Hepatocyte (in vitro differentiated cells): Measurements from ENCODE around the gene PTPRK. TPM values are rescaled to one million over a fixed set of nuclear protein-coding genes. Genes with fewer than 3 reads are reported as not detected.

Experiments
- DNase-seq: peaks from one replicate; pipeline ENCODE4 v3.0.0-alpha.2; 2016; ENCODE audit warnings: low spot score
- H2AFZ ChIP-seq: fragments of 200-600 bp; sonication (generic); 2 replicates; pipeline ENCODE4 v1.6.0; 2016; ENCODE audit warnings: antibody characterized with exemption, mild to moderate bottlenecking
- H3K27ac ChIP-seq: fragments of 200-600 bp; sonication (generic); 2 replicates; pipeline ENCODE4 v1.5.1; 2016; ENCODE audit warnings: mild to moderate bottlenecking
- H3K27me3 ChIP-seq: fragments of 200-600 bp; sonication (generic); 2 replicates; pipeline ENCODE4 v1.6.1; 2016
- H3K36me3 ChIP-seq: fragments of 200-600 bp; sonication (generic); replicated peaks from 2 replicates; pipeline ENCODE4 v1.5.1; 2016; ENCODE audit warnings: low read depth; ENCODE audit not compliant: insufficient read depth
- H3K4me1 ChIP-seq: fragments of 200-600 bp; sonication (generic); 2 replicates; pipeline ENCODE4 v1.5.1; 2016; ENCODE audit warnings: mild to moderate bottlenecking, moderate library complexity; ENCODE audit not compliant: insufficient read depth
- H3K4me2 ChIP-seq: fragments of 200-600 bp; sonication (generic); 2 replicates; pipeline ENCODE4 v1.6.0; 2016
- H3K4me3 ChIP-seq: fragments of 200-600 bp; sonication (generic); 2 replicates; pipeline ENCODE4 v1.5.1; 2016; ENCODE audit warnings: mild to moderate bottlenecking
- H3K79me2 ChIP-seq: fragments of 200-600 bp; sonication (generic); 2 replicates; pipeline ENCODE4 v1.6.0; 2017; ENCODE audit warnings: mild to moderate bottlenecking
- H3K9me2 ChIP-seq: fragments of 200-600 bp; sonication (generic); replicated peaks from 2 replicates; pipeline ENCODE4 v1.6.0; 2017; ENCODE audit warnings: mild to moderate bottlenecking; ENCODE audit not compliant: insufficient read depth
- H3K9me3 ChIP-seq: fragments of 200-600 bp; sonication (generic); 2 replicates; pipeline ENCODE4 v1.5.1; 2016; ENCODE audit warnings: low read depth, mild to moderate bottlenecking
- H4K20me1 ChIP-seq: fragments of 200-600 bp; sonication (generic); 2 replicates; pipeline ENCODE4 v1.6.0; 2016; ENCODE audit warnings: mild to moderate bottlenecking; ENCODE audit not compliant: insufficient read depth, poor library complexity, severe bottlenecking
- EZH2 ChIP-seq: fragments of 200-600 bp; sonication (generic); IDR thresholded peaks from 2 replicates; pipeline ENCODE4 v1.6.1; 2016; ENCODE audit warnings: antibody characterized with exemption, mild to moderate bottlenecking, borderline replicate concordance
- EZH2phosphoT487 ChIP-seq: fragments of 200-600 bp; sonication (generic); IDR thresholded peaks from one replicate; pipeline ENCODE4 v1.6.1; 2018; ENCODE audit warnings: antibody characterized with exemption, mild to moderate bottlenecking, low read depth, moderate library complexity; ENCODE audit not compliant: unreplicated experiment, severe bottlenecking
- WGBS: methylation state at CpG from one replicate; pipeline ENCODE4 v1.1.6; 2016; ENCODE audit warnings: low lambda C conversion rate; ENCODE audit errors: missing lambda C conversion rate; 5-methylcytosine and 5-hydroxymethylcytosine counted together
- polyA plus RNA-seq: library from polyadenylated mRNA; unstranded; fragments of >200 nt; fragmentation: Nextera tagmentation; extraction: Ambion mirVana; gene quantifications from 2 replicates; pipeline ENCODE4 v1.2.1, GENCODE V29; 2016
- total RNA-seq: library from RNA; depleted of rRNA; stranded (reverse); fragments of >200 nt; gene quantifications from 2 replicates; pipeline ENCODE4 v1.2.3, GENCODE V29; 2014
- TF ChIP-seq, protein P1 (sequence below): fragments of 200-600 bp; sonication (generic); IDR thresholded peaks from 2 replicates; pipeline ENCODE4 v1.5.1; 2016; ENCODE audit warnings: antibody characterized with exemption, mild to moderate bottlenecking; ENCODE audit not compliant: poor library complexity

PTPRK gene
- total and polyA plus RNA-seq, 2 experiments from 2014 or later, result 42.0 to 80.2 TPM

DNA sequence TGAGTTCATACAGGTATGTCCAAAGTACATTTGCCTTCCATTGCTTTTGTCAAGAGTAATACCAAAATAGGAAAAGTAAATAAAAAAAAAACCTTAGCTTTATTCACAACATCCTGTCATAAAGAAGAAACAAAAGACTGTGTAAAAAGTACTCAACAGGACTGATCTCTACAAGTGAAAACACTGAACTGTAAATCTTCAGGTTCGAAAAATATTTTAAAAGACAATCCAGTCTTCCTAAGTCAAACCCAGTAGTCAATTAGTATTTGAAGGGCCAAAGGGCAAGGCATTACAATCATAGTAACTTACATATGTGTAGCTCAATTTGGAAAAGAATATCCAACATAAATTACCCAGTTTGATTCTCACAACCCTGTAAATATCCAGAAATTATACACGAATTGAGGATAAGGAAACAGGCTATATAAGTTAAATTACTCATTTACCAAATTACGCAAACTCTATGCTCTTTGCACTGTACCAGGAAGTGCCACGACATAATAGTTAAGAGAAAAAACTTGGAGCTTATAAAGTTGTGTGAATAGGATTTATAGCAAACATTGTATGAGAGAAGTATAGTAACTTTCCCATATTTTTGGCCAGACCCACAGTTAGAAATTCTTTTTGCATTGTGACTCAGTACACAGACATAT, 21.2 kb downstream of the PTPRK start:
- TF ChIP-seq, protein P1, sequence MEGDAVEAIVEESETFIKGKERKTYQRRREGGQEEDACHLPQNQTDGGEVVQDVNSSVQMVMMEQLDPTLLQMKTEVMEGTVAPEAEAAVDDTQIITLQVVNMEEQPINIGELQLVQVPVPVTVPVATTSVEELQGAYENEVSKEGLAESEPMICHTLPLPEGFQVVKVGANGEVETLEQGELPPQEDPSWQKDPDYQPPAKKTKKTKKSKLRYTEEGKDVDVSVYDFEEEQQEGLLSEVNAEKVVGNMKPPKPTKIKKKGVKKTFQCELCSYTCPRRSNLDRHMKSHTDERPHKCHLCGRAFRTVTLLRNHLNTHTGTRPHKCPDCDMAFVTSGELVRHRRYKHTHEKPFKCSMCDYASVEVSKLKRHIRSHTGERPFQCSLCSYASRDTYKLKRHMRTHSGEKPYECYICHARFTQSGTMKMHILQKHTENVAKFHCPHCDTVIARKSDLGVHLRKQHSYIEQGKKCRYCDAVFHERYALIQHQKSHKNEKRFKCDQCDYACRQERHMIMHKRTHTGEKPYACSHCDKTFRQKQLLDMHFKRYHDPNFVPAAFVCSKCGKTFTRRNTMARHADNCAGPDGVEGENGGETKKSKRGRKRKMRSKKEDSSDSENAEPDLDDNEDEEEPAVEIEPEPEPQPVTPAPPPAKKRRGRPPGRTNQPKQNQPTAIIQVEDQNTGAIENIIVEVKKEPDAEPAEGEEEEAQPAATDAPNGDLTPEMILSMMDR, result no peak
- no peak for TF ChIP-seq EZH2phosphoT487
- no peaks in the 10 kb centered on the region for H3K9me3 ChIP-seq
- H3K9me2 ChIP-seq, result no peaks in the 10 kb centered on the region
- no peaks in the 10 kb centered on the region for H4K20me1 ChIP-seq
- H3K36me3 ChIP-seq, result no peaks in the 10 kb centered on the region
- no peaks in the 10 kb centered on the region for H3K27me3 ChIP-seq
- peak overlapping the region; percentile 88 for H3K27ac ChIP-seq
- H3K4me3 ChIP-seq, result no peak overlapping the region
- peak; percentile 31 for DNase-seq
- peaks cover 89% of the 10 kb centered on the region for H3K79me2 ChIP-seq
- H3K4me2 ChIP-seq, result peak overlapping the region; percentile 53
- 48% methylated on average over 4 of the region's 4 CpGs for WGBS
- peaks cover 26% of the 10 kb centered on the region for H3K4me1 ChIP-seq
- H2AFZ ChIP-seq, result no peak overlapping the region

GRCh38 chr6:128498234-128498633, 22.2 kb downstream of the PTPRK start:
- H2AFZ ChIP-seq, result no peak overlapping the region
- TF ChIP-seq, protein P1, result no peak
- no peak for TF ChIP-seq EZH2
- no peak for TF ChIP-seq EZH2phosphoT487
- H4K20me1 ChIP-seq, result no peaks in the 10 kb centered on the region
- peaks cover 23% of the 10 kb centered on the region for H3K4me1 ChIP-seq
- H3K9me3 ChIP-seq, result no peaks in the 10 kb centered on the region
- peak overlapping the region; percentile 88 for H3K27ac ChIP-seq
- DNase-seq, result no peak
- no peaks in the 10 kb centered on the region for H3K27me3 ChIP-seq
- 15% methylated on average over 2 of the region's 2 CpGs for WGBS
- no peak overlapping the region for H3K4me3 ChIP-seq
- peaks cover 87% of the 10 kb centered on the region for H3K79me2 ChIP-seq
- no peaks in the 10 kb centered on the region for H3K9me2 ChIP-seq
- no peaks in the 10 kb centered on the region for H3K36me3 ChIP-seq
- peak overlapping the region; percentile 53 for H3K4me2 ChIP-seq

DNA sequence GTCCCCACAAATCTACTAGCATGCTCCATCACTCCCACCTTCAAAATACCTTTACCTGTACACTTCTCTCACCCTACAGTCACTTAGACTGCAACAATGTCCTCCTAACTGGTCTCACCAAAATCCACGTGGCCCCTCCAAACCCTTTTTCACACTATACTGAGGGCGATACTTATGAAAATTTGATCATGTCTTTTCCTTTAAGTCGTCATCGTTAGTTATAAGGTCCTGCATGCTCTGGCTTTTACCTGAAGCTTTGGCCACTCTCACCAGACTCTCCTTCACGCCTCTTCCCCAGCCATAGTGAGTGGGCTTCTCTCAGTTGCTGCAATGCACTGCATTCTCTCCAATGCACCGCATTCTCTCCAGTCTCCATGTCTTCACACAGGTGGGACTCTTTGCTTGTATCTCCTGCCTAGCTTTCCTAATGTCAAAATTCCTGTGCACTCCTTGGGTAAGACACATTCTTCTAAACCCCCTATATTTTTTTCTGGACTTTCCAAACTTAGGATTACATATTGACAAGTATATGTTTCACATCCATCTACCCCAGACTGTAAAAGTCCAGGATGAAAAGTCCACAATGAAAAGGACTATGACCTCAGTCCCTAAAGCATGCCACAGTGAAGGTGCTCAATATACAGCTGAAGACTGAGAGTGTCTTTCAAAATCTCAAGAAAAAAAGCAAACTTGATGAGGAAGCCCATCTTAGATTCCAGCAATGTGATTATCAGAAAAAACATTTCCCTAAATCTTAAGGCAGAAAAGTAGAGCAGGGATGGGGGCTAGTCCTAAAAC, 24.7 kb downstream of the PTPRK start:
- H3K4me3 ChIP-seq, result no peak overlapping the region
- H3K27me3 ChIP-seq, result no peaks in the 10 kb centered on the region
- no peak overlapping the region for H3K4me2 ChIP-seq
- no peak for DNase-seq
- no peak overlapping the region for H3K27ac ChIP-seq
- no peaks in the 10 kb centered on the region for H3K36me3 ChIP-seq
- 92% methylated on average over 6 of the region's 6 CpGs for WGBS
- H3K9me3 ChIP-seq, result no peaks in the 10 kb centered on the region
- H3K79me2 ChIP-seq, result peaks cover 86% of the 10 kb centered on the region
- no peaks in the 10 kb centered on the region for H4K20me1 ChIP-seq
- peaks cover 30% of the 10 kb centered on the region for H3K4me1 ChIP-seq
- TF ChIP-seq EZH2 (no peak), EZH2phosphoT487 (no peak)
- TF ChIP-seq, protein P1, result no peak
- H3K9me2 ChIP-seq, result no peaks in the 10 kb centered on the region
- H2AFZ ChIP-seq, result no peak overlapping the region
